ENCODE data around the gene KYNU. TPM values are rescaled to one million over a fixed set of nuclear protein-coding genes. Genes with fewer than 3 reads are reported as not detected.

The KYNU gene
- not detected for total RNA-seq

DNA sequence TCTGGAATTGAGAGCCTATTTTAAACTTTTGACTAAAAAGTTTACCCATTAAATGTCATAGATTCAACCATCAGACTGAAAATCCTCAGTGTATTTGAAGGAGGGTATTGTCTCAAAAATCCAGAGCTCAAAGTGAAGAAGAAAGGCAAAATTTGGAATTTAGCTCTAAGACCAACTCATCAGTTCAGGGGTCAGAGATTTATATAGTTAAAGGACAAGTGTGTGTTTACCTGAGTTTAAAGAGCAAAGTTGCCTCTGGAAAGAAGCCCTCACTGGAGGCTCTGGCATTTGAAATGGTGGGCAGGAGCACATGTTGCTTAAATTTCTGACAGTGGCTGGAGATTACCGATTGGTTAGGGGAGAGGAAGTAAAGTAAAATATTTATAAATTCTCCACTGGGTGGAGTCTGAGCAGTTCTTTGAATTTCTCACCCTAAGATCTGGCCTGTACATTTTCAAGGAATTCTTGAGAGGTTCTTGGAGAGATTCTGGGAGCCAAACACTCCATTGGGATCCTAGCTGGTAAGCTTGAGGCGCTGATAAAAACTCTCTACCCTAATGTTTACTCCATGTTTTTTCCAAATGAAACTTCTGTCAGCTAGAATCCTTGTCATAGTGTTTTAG, at the start of gene KYNU:
Gene KYNU (plus strand): TSS at position 449 of the 623 bp plus-strand sequence. CDS start 7,704 bp downstream, outside the sequence.
- Mint-ChIP-seq H3K36me3 (ENCODE audit: low read depth) (no peaks in the 10 kb centered on the region), H3K27me3 (no peaks in the 10 kb centered on the region), H3K9me3 (no peaks in the 10 kb centered on the region), H3K27ac (no peak within 1 kb of the TSS), H3K4me3 (no peak within 1 kb of the TSS), H3K4me1 (no peaks in the 10 kb centered on the region)
- no peak for DNase-seq
- ChIA-PET POLR2A (interaction anchor here (0.5 kb wide), 1 partner anchor 200 kb away, joined by 4 read pairs; no protein-coding TSS in a partner anchor), CTCF (no interaction called here)

DNA sequence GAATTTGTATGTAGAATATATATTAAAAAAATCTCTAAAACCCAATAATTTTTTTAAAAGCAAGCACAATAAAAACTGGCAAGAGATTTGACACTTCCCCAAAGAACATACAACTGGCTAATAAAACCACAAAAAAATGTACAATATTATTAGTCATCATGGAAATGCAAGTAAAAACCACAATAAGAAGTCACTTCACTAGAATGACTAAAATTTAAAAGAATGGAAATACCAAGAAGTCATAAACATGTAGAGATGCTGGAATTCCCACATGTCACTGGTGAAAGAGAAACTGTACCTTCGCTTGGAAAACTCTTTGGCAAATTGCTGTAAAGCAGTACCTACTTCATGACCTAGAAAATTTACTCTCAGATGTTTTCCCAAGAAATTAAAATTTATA, 43.4 kb upstream of the KYNU start:
- H3K27me3 Mint-ChIP-seq = peaks cover 3% of the 10 kb centered on the region
- no peak for DNase-seq
- H3K36me3 Mint-ChIP-seq (ENCODE audit: low read depth) = no peaks in the 10 kb centered on the region
- H3K27ac Mint-ChIP-seq = no peak overlapping the region
- CTCF ChIA-PET = no interaction called here
- H3K9me3 Mint-ChIP-seq = no peaks in the 10 kb centered on the region
- no peak overlapping the region for H3K4me3 Mint-ChIP-seq
- H3K4me1 Mint-ChIP-seq = no peaks in the 10 kb centered on the region
- POLR2A ChIA-PET = no interaction called here

DNA sequence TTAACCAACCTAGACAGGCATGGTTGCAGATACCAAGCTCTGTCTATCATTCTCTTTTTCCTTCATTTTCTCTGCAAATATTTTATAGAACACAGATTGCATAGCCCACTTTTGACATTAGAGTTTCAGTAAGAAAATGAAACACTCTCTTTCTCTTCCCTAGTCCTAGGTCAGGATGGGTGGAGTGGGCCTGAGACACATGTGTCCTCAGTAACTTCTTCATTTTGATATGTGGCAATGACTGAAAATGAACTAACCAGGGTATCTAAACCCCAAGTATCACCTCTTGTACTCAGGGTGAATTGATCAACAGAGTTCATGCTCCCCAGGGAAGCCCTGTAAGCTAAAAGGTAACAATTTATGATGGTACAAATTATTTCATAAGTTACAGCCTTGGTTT, 37.0 kb upstream of the KYNU start:
- peaks cover 3% of the 10 kb centered on the region for H3K27me3 Mint-ChIP-seq
- ChIA-PET POLR2A (no interaction called here), CTCF (no interaction called here)
- no peaks in the 10 kb centered on the region for H3K4me1 Mint-ChIP-seq
- no peaks in the 10 kb centered on the region for H3K36me3 Mint-ChIP-seq (ENCODE audit: low read depth)
- no peak for DNase-seq
- H3K27ac Mint-ChIP-seq = no peak overlapping the region
- H3K4me3 Mint-ChIP-seq = no peak overlapping the region
- H3K9me3 Mint-ChIP-seq = no peaks in the 10 kb centered on the region

DNA sequence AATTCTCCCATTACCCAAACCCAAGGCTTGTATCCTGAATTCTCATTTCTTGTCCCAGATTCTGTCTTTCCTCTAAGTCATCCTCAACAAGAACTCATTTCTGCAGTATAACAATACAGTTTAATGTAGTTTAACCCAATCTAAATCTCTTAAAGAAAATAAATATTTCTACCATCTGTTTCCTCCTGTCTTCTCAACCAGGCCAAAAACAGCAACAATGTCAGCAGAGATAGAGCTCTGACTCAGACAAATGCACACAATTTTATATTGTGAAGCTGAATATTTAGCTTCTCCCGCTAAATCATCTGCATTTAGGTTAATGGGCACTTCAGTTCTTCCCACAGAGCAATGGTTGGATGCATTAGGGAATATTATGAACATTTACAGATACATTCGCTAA, 35.7 kb upstream of the KYNU start:
- Mint-ChIP-seq H3K36me3 (ENCODE audit: low read depth) (no peaks in the 10 kb centered on the region), H3K4me1 (no peaks in the 10 kb centered on the region), H3K27ac (no peak overlapping the region), H3K9me3 (no peaks in the 10 kb centered on the region), H3K4me3 (no peak overlapping the region), H3K27me3 (peaks cover 3% of the 10 kb centered on the region)
- no peak for DNase-seq
- CTCF ChIA-PET = no interaction called here
- POLR2A ChIA-PET = no interaction called here

DNA sequence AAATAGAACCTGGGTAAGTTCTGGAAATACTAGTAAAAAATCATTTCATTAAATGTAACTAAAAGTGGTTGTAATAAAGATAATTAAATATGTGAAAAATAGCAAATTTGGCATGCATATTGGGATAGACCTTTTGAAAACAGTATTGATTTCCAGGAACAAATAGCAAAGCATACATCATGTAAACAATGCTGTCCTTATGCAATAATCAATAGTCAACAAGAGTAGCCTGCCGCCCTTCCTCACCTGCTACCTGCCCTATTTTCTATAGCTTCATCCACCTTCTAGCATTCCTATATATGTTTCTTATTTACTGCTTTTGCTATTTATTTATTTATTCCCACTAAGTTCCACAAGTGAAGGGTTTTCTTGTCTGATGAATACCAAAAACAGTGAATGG, 35.1 kb upstream of the KYNU start:
- Mint-ChIP-seq H3K4me1 (no peaks in the 10 kb centered on the region), H3K36me3 (ENCODE audit: low read depth) (no peaks in the 10 kb centered on the region), H3K27me3 (peaks cover 3% of the 10 kb centered on the region), H3K9me3 (no peaks in the 10 kb centered on the region), H3K27ac (no peak overlapping the region), H3K4me3 (no peak overlapping the region)
- ChIA-PET POLR2A (no interaction called here), CTCF (no interaction called here)
- no peak for DNase-seq

DNA sequence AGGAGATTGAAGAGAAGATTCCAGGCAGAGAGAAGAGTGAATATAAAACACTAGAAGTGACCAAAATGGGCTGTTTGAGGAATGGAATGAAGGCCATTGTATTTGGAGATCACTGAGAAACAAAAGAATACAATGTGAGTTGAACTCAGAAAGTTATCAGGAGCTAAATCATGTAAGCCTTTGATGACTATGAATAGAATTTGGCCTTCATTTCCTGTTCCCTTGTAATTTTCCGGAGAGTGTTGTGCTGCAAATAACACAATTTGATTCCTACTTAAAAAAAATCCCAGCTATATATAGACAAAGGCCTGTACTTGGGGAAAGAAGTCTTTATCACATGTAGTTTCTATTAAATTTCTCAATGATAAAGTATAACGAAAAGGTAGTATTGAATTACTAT, 33.7 kb upstream of the KYNU start:
- H3K4me1 Mint-ChIP-seq = no peaks in the 10 kb centered on the region
- H3K27ac Mint-ChIP-seq = no peak overlapping the region
- no peaks in the 10 kb centered on the region for H3K9me3 Mint-ChIP-seq
- DNase-seq = no peak
- ChIA-PET POLR2A (no interaction called here), CTCF (no interaction called here)
- H3K36me3 Mint-ChIP-seq (ENCODE audit: low read depth) = no peaks in the 10 kb centered on the region
- H3K4me3 Mint-ChIP-seq = no peak overlapping the region
- H3K27me3 Mint-ChIP-seq = peaks cover 1% of the 10 kb centered on the region

DNA sequence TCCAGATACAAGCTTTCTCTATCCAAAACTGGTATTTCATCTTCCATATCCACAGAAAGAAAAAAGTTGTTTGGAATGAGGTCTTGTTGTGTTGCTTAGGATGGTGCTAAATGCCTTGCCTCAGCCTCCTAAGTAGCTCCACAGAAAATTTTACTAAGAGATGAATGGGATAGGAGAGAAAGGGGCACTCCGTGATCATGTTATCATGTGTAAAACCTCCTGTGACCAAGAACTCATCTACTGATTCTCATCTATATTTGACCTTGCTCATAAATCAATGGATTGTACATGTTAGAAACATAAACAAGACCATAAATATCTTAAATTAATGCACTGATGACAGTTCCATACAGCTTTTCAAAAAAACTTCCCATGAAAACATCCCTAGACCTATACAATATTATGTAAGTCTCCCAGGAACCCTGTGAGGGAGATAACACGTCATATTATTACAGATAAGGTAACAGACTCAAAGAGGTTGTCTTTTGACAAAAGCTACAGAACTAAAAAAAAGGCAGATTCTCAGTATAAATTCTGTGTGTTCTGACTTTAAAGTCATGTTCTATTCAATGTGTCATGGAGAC, 29.3 kb upstream of the KYNU start:
- Mint-ChIP-seq H3K9me3 (no peaks in the 10 kb centered on the region), H3K36me3 (ENCODE audit: low read depth) (no peaks in the 10 kb centered on the region), H3K4me1 (no peaks in the 10 kb centered on the region), H3K27ac (no peak overlapping the region), H3K4me3 (no peak overlapping the region), H3K27me3 (no peaks in the 10 kb centered on the region)
- ChIA-PET POLR2A (no interaction called here), CTCF (no interaction called here)
- no peak for DNase-seq

DNA sequence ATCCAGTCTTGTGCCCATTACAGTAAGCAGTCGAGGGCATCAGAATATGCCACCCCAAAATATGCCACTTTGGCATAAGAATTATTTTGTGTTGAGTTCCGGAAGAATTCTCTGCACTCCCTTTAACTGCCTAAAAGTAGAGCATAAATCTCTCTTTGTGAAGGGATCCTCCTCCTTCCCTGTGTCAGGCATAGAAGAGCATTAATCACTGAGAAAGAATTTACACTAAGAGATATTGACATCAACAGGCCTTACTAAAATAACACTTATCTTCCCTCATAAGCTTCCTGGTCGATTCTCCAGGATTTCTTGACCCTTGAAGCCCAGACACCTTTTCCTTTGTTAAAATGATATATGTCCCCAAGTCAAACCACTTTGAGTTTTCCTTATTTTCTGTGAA, 27.6 kb upstream of the KYNU start:
- no peak for DNase-seq
- Mint-ChIP-seq H3K27me3 (no peaks in the 10 kb centered on the region), H3K9me3 (no peaks in the 10 kb centered on the region), H3K4me1 (no peaks in the 10 kb centered on the region), H3K36me3 (ENCODE audit: low read depth) (no peaks in the 10 kb centered on the region), H3K4me3 (no peak overlapping the region), H3K27ac (no peak overlapping the region)
- CTCF ChIA-PET = no interaction called here
- POLR2A ChIA-PET = no interaction called here

DNA sequence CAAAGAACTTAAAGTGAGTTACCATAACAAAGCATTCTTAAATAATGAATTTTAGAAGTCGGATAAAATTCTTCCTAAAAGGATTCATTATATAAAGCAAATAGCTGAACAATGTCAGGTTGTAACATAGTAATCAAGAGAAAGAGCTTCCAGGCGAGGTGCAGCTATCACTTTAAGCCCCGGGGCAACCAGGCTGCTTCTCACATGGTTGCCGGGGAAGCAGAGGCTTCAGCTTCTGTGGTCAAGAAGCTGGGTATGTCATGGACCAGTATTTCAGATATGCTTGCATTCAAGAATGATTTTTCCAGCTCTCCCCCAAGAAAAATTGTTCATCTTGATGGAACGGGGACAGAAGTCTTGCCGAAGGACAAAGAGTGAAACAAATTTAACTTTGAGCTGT, 23.6 kb upstream of the KYNU start:
- H3K4me1 Mint-ChIP-seq = no peaks in the 10 kb centered on the region
- H3K27me3 Mint-ChIP-seq = no peaks in the 10 kb centered on the region
- H3K9me3 Mint-ChIP-seq = no peaks in the 10 kb centered on the region
- H3K36me3 Mint-ChIP-seq (ENCODE audit: low read depth) = no peaks in the 10 kb centered on the region
- CTCF ChIA-PET = interaction anchor here (0.9 kb wide), 1 partner anchor 25 kb away, joined by 3 read pairs; no protein-coding TSS in a partner anchor
- no peak overlapping the region for H3K4me3 Mint-ChIP-seq
- POLR2A ChIA-PET = no interaction called here
- DNase-seq = no peak
- H3K27ac Mint-ChIP-seq = no peak overlapping the region

DNA sequence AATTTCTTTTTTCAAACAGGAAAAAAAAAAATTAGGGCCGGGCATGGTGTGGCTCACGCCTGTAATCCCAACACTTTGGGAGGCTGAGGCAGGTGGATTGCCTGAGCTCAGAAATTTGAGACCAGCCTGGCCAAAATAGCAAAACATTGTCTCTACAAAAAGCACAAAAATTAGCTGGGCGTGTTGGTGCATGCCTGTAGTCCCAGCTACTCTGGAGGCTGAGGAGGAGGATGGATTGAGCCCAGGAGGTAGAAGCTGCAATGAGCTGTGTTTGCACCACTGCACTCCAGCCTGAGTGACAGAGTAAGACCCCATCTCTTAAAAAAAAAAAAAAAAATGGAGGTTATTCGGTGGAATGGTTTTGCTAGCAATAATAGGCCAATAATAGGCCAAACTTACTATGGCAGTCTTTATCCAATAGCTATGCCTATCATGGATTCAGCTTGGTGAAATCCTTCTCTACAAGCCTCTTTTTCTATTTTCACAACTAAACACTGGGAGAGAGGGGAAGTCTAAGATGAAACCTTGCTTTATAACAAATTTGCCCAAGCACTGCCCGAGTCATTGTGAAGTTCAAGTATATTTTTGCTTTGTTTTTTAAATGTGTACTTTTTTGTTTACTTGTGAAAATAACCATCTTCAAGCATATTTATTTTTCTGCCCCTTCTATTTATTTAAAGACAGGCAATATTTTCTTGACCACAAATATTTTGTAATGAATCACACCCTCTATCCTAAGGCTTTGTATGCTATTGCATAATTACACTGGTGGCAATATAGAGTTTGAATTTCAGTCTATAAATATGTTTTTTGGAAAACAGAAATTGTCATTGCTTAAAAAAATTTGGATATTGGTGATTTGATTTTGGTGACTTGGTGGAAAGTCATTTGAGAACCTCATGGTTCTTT, 20.0 kb upstream of the KYNU start:
- no peak for DNase-seq
- Mint-ChIP-seq H3K4me1 (no peaks in the 10 kb centered on the region), H3K27me3 (no peaks in the 10 kb centered on the region), H3K36me3 (ENCODE audit: low read depth) (no peaks in the 10 kb centered on the region), H3K9me3 (no peaks in the 10 kb centered on the region), H3K4me3 (no peak overlapping the region), H3K27ac (no peak overlapping the region)
- ChIA-PET CTCF (interaction anchor here (0.7 kb wide), 1 partner anchor 1020 kb away, joined by 3 read pairs; no protein-coding TSS in a partner anchor), POLR2A (no interaction called here)

DNA sequence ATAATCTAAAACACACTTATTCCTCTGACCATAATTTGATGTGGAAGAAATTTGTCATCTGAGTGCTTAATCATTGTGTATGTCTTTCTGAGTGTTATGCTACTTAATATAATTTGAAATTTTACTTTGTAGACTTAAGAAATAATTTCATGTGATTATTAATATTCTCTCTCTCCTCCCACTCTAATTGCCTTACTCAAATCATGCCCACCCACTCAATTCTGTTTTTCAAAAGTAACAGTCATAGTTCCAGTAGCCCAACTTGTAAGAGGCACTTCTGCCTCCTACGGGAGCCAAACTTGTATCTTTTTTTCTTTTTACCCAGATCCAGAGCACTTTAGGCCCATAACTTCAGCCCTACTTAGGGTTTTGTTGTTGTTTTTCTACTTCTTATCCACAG, 18.5 kb upstream of the KYNU start:
- Mint-ChIP-seq H3K27me3 (no peaks in the 10 kb centered on the region), H3K27ac (no peak overlapping the region), H3K9me3 (no peaks in the 10 kb centered on the region), H3K4me3 (no peak overlapping the region), H3K36me3 (ENCODE audit: low read depth) (no peaks in the 10 kb centered on the region), H3K4me1 (no peaks in the 10 kb centered on the region)
- POLR2A ChIA-PET = no interaction called here
- CTCF ChIA-PET = no interaction called here
- DNase-seq = no peak

DNA sequence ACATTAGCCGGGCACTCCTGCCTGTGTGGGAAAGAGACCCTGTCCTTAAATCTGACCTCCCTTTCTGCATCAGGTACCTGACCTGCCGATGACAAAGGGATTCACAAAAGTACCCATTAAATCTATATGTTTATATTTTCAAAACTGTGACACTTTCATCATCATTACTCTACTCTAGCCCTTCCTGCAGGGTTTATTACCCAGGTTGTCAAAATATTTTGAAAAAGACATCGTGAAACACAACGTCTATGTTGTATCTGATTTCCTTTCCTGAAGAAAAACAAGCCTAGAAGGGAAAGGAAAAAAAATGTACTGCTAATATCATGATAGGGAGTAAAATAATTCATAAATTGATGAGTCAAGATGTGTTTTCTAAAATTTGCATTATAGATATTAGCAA, 15.2 kb upstream of the KYNU start:
- Mint-ChIP-seq H3K4me3 (no peak overlapping the region), H3K36me3 (ENCODE audit: low read depth) (no peaks in the 10 kb centered on the region), H3K4me1 (no peaks in the 10 kb centered on the region), H3K9me3 (no peaks in the 10 kb centered on the region), H3K27me3 (no peaks in the 10 kb centered on the region), H3K27ac (no peak overlapping the region)
- ChIA-PET POLR2A (no interaction called here), CTCF (no interaction called here)
- no peak for DNase-seq

DNA sequence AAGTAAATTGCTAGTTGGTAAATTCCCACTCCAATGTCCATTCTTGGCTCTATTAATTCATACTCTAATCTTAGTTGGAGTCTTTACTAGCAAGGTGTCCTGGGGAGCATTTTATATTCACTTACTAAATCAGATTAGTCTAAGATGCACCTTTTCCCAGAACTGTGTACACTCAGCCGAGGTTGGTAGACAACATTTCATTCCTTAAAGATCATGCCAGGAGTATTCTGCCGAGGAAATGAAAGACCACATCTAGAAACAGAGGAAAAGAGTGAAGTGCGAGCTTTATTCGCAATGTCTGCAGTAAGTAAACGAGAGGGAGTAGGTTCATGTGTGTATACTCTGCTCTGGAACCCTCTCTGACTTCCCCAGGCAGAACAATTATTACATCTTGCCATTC, 14.6 kb upstream of the KYNU start:
- POLR2A ChIA-PET = no interaction called here
- no peak overlapping the region for H3K4me3 Mint-ChIP-seq
- H3K9me3 Mint-ChIP-seq = no peaks in the 10 kb centered on the region
- no peaks in the 10 kb centered on the region for H3K27me3 Mint-ChIP-seq
- no peaks in the 10 kb centered on the region for H3K4me1 Mint-ChIP-seq
- no peaks in the 10 kb centered on the region for H3K36me3 Mint-ChIP-seq (ENCODE audit: low read depth)
- DNase-seq = no peak
- CTCF ChIA-PET = no interaction called here
- no peak overlapping the region for H3K27ac Mint-ChIP-seq

Data from activated CD4-positive, alpha-beta T cell treated with anti-CD3 and anti-CD28 coated beads, Interleukin-2, amount 10 ng/mL, durations not matched to agents 7 days and 5 days (primary cell).